AG10803 (cell line): ENCODE measurements around the gene BTN1A1.
"Not testable (repeated sequence)": the region's sequence is repeated elsewhere in the genome, so short reads cannot be mapped to it uniquely, and the experiment has no call there.

ENCODE experiments used
- DNase-seq: peaks from one replicate; pipeline ENCODE4 v3.0.0; 2010; ENCODE audit warnings: low read depth
- H3K4me3 ChIP-seq: 2 replicates; pipeline ENCODE4 v1.5.1; 2011; ENCODE audit warnings: mild to moderate bottlenecking, low read length, control low read depth
- CTCF ChIP-seq: conservative IDR thresholded peaks from 2 replicates; pipeline ENCODE4 v1.5.1; 2011; ENCODE audit warnings: mild to moderate bottlenecking, low read length, control low read depth, inconsistent platforms

Gene BTN1A1

GRCh38 chr6:26459023-26459810, 40.9 kb upstream of the BTN1A1 start:
- H3K4me3 ChIP-seq: peak overlapping the region; percentile 95
- TF ChIP-seq CTCF: no peak
- DNase-seq: no peak

- not testable (repeated sequence) for DNase-seq, H3K4me3 ChIP-seq
Measured at GRCh38 chr6:26461353-26461752, 38.8 kb upstream of the BTN1A1 start.

- H3K4me3 ChIP-seq: no peak overlapping the region
- no peak for TF ChIP-seq CTCF
- DNase-seq: no peak
Measured at GRCh38 chr6:26464014-26464413, 36.1 kb upstream of the BTN1A1 start.

GRCh38 chr6:26464416-26465131, 35.5 kb upstream of the BTN1A1 start:
- DNase-seq: no peak
- no peak for TF ChIP-seq CTCF
- H3K4me3 ChIP-seq: no peak overlapping the region

GRCh38 chr6:26465776-26466175, 34.3 kb upstream of the BTN1A1 start:
- no peak overlapping the region for H3K4me3 ChIP-seq
- DNase-seq: no peak
- TF ChIP-seq CTCF: no peak

GRCh38 chr6:26468829-26469228, 31.3 kb upstream of the BTN1A1 start:
- no peak for TF ChIP-seq CTCF
- DNase-seq: no peak

GRCh38 chr6:26470643-26471042, 29.5 kb upstream of the BTN1A1 start:
- no peak for TF ChIP-seq CTCF
- no peak for DNase-seq
- no peak overlapping the region for H3K4me3 ChIP-seq

More at GRCh38 chr6:26468829-26469228, 31.3 kb upstream of the BTN1A1 start:
- no peak overlapping the region for H3K4me3 ChIP-seq
